LNCaP clone FGC (cell line): ENCODE results near the gene CHFR.
"Not testable (repeated sequence)": the region's sequence is repeated elsewhere in the genome, so short reads cannot be mapped to it uniquely, and the experiment has no call there.

Source experiments
- DNase-seq: peaks from one replicate; pipeline ENCODE4 v3.0.0-alpha.2; 2011; ENCODE audit warnings: low read depth
- H3K4me3 ChIP-seq: 2 replicates; pipeline ENCODE4 v1.5.1; 2011; ENCODE audit warnings: mild to moderate bottlenecking, low read depth, low read length, control low read depth
- TF ChIP-seq, protein P1 (sequence below): IDR thresholded peaks from 2 replicates; pipeline ENCODE4 v1.5.1; 2012; ENCODE audit warnings: mild to moderate bottlenecking; ENCODE audit not compliant: control insufficient read depth, insufficient read depth; ENCODE audit errors: extremely low read depth

Gene CHFR

GRCh38 chr12:132824053-132824452 lies 63.4 kb downstream of the CHFR start:
- no peak for DNase-seq
- TF ChIP-seq, protein P1, sequence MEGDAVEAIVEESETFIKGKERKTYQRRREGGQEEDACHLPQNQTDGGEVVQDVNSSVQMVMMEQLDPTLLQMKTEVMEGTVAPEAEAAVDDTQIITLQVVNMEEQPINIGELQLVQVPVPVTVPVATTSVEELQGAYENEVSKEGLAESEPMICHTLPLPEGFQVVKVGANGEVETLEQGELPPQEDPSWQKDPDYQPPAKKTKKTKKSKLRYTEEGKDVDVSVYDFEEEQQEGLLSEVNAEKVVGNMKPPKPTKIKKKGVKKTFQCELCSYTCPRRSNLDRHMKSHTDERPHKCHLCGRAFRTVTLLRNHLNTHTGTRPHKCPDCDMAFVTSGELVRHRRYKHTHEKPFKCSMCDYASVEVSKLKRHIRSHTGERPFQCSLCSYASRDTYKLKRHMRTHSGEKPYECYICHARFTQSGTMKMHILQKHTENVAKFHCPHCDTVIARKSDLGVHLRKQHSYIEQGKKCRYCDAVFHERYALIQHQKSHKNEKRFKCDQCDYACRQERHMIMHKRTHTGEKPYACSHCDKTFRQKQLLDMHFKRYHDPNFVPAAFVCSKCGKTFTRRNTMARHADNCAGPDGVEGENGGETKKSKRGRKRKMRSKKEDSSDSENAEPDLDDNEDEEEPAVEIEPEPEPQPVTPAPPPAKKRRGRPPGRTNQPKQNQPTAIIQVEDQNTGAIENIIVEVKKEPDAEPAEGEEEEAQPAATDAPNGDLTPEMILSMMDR: no peak
- no peak overlapping the region for H3K4me3 ChIP-seq

DNA sequence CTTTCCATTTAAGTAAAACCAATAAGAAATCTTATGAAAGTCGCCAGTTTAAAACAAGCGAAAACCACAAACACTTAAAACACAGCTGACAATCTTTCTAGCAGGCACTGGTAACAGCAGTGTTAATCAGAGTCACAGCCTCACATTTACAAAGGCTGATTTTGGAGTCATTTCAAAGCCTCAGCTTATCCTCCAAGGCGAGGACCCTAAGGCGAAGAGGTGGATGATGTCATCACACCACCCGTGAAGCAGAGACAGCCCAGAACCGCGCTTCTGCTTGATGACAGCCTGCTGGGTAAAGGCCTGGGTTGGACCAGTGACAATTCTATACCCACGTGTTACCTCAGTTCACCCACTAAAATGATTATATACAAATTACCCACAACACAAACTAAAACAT lies 68.8 kb downstream of the CHFR start:
- DNase-seq: no peak
- H3K4me3 ChIP-seq: no peak overlapping the region
- TF ChIP-seq, protein P1: no peak

DNA sequence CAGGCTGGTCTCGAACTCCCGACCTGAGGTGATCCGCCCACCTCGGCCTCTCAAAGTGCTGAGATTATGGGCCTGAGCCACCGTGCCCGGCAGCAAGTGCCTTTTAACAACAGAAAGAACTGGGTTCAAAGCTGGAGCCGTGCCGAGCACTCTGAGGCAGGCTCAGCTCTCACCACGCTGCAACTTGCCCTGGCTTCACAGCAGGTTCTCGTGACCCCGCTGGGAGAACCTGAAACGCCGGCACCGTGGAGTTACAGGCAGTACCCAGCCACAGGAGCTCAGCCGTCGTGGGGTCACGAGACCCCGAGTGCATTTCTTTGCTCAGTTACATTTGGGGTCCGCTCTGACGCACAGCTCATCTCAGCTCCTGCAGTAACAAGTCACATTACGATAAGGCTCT lies 73.2 kb downstream of the CHFR start:
- TF ChIP-seq, protein P1: no peak
- no peak overlapping the region for H3K4me3 ChIP-seq
- no peak for DNase-seq

DNA sequence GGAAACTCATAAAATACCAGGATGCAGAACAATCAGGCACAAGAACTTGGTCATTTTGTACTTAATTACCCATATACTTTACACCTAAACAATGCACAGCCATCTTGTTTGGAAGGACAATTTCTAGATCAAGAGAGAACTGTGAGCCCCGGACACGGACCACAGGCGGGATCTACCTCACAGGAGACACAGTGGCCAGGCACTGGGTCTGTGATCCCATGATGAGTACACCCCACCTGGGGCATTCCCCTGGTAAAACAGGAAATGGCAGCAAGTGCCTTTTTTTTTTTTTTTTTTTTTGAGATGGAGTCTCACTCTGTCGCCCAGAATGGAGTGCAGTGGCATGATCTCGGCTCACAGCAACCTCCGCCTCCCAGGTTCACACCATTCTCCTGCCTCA lies 74.0 kb downstream of the CHFR start:
- H3K4me3 ChIP-seq: no peak overlapping the region
- TF ChIP-seq, protein P1: no peak
- no peak for DNase-seq

DNA sequence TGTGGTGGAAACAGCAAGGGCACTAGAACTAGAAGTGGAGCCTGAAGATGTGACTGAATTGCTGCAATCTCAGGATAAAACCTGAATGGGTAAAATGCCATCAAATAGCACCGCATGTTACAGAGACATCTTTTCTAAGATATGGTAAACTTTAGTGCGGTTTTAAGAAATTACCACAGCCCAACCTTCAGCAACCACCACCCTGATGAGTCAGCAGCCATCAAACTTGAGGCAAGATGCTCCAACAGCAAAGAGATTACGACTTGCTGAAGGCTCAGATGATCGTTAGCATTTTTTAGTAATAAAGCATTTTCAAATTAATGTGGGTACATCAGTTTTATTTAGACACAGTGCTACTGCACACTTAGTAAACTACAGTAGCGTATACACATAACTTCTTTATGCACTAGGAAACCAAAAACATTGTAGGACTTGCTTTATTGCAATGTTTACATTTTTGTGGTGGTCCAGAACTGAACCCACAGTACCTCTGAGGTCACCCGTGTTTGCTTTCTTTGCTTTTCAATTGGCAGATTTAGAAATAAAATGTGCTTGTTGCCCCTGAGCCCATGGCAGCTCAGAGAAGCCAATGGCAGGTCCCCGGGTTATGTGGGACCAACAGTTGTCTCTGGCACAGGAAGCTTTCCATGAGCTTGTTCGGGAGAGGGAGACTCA lies 74.6 kb downstream of the CHFR start:
- TF ChIP-seq, protein P1: no peak
- no peak overlapping the region for H3K4me3 ChIP-seq
- no peak for DNase-seq

GRCh38 chr12:132809391-132809790 lies 78.0 kb downstream of the CHFR start:
- DNase-seq, H3K4me3 ChIP-seq: not testable (repeated sequence)
- TF ChIP-seq, protein P1: peak; percentile 44

DNA sequence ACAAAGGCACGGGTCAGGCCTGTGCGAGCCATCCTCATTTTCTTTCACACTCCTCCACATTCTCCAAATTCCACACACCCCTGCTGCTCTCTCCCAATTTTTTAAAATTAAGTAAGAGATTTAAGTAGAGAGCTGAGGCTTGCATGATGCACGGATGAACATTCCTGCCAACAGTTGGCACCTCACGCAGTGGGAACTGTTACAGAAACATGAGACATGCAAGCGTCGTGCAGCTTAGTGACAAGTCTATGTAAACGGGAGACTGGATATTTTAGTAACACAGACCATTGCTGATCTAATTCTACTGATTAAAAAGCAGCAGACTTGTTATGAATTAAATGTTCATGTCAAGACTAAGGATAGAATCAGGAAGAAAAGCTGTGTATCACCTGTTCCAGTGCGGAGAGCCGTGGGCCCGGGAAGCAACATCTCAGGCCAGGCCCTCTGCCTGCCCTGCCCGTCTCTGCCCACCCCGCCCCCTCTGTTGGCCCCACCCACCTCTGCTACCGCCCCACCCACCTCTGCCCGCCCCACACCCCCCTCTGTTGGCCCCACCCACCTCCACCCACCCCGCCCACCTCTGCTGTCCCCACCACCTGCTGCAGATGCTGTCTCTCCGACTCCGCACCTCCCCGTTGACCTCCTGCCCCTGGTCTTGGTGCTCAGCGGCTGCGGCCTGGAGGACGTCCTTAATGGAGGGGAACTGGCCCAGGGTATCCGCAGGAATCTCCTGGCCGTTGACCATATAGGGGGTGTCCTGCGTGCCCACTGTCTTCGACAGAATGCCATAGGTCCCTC lies 79.9 kb downstream of the CHFR start:
- TF ChIP-seq, protein P1: no peak
- H3K4me3 ChIP-seq: no peak overlapping the region
- DNase-seq: no peak
